Central memory CD4-positive, alpha-beta T cell (primary cell): Measurements from ENCODE around the gene KRIT1.
A peak's percentile ranks its signal among the peaks of the same experiment; 100 is the strongest.
"Not testable (repeated sequence)": the region's sequence is repeated elsewhere in the genome, so short reads cannot be mapped to it uniquely, and the experiment has no call there.

Source experiments
- DNase-seq: peaks from one replicate; pipeline ENCODE4 v3.0.0; 2022

The KRIT1 gene

DNA sequence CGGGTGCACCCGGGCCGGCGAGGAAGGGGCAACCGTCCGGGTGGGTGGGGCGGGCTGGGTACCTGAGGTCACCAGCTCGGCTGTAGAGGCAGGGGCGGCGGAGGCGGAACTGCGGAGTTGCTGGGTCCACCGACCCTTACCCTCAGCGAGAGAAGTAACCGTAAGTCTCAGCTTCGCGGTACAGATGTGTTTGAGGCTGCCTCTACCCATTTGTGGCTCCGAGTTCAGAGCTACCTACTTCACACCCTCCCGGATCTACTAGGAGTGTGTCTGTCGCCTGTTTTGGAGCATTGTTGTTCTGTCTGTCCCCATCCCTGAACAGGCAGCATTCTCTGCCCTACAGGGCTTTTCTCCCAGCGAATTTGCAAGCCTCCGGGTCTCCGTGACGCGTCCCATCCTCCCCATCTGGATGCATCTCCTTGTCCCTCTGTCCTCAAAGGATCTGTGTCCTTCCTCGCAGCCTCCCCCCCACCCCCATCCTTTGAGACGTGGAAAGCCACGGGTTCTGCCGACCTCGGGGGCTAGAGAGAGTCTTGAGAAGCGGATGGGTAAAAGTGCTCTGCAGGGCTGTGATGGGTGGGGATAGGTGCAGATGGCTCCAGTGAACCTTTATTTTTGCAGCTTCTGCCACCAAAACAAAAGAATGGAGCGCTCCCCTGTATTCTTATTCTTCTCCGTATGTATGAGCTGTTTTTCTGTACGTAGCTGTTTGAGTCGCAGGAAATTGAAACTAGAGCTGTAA is 817 bp upstream of the KRIT1 start:
- peak; percentile 37 for DNase-seq

DNA sequence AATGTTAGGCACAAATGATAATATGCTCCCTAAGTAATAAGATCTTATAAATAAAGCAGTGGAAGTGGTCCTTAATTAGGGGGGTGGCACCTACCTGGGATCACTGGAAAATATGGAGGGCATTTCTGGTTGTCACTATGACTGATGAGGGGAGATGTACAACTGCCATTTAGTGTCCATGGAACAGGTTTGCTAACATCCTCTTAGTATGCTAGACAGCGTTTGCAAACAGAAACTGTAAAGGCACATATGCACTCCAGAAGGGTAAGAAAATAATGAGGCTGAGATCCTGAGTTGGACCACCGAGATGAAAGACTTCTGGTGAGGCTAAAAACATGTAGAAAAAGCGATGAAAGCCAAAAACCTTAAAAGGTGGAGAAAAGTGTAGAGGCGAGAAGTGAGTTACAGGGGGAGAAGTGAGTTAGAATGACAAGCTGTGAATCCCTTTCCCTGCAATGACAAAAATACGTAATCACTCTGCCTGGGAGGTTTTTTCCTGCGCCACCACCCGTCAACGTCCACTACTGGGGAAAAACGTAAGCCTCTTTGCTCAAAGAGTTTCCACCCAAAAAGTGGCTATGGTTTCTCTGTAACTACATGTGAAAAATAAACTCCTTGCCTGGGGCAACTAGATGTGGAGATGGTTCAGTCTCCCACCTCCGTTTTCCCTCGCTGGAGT is 767 bp downstream of the KRIT1 start:
- no peak for DNase-seq

DNA sequence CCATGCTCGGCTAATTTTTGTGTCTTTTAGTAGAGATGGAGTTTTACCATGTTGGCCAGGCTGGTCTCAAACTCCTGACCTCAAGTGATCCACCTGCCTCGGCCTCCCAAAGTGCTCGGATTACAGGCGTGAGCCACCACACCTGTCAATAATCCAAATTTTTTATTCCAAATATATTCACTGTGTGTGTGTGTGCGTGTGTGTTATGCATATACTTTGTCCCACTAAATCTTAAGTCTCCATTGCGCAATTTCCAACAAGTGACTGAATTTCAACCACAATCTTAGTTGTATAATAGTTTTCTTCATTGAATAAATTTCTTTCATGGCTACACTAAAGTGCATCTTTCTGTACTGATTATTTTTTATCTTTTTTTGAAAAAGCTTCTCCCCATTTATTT is 2.7 kb downstream of the KRIT1 start:
- no peak for DNase-seq

DNA sequence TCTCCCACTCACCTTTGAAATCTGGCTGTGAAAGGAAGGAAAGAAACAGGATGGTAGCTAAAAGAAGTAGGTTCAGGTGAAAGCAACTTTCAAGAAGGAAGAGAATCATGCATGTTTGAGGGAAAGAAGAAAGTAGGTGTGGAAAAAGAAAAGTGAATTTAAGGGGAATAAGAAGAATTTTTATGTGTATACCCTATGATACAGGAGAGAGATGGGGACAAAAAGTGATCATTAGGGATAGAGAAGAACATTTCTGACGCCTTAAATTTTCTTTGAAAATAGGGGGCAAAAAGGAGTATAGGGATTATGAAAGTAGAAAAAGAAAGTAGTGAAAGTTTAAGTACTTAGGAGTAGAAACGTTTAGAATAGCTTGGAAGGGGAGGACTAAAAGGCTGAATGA is 15.2 kb downstream of the KRIT1 start:
- no peak for DNase-seq

DNA sequence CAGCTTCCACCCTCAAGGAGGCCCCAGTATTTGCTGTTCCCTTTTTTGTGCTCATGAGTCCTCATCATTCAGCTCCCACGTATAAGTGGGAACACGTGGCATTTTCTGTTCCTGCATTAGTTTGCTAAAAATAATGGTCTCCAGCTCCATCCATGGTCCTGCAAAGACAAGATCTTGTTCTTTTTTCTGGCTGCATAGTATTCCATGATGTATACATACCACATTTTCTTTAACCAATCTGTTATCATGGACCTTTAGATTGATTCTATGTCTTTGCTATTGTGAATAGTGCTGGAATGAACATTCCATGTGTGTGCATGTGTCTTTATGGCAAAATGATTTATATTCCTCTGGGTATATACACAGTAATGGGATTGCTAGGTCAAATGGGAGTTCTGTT is 17.0 kb downstream of the KRIT1 start:
- DNase-seq, result no peak

DNA sequence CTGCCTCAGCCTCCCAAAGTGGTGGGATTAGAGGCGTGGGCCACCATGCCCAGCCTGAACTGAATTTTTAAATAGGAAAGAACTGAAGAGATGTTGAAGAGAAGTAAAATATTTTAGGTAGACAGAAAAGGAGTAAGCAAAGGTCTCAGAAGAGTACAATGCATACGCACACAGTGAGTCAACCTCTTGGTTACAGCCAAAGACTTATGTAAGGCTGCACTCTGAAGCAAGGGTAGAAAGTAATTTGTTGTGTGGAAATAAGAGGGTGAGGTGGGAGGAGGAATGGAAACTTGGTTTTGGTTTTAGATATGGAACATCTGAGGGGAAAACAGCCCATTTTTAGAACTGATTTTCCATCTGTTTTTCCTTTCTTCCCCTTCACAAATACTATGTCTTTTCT is 17.6 kb downstream of the KRIT1 start:
- DNase-seq, result no peak

DNA sequence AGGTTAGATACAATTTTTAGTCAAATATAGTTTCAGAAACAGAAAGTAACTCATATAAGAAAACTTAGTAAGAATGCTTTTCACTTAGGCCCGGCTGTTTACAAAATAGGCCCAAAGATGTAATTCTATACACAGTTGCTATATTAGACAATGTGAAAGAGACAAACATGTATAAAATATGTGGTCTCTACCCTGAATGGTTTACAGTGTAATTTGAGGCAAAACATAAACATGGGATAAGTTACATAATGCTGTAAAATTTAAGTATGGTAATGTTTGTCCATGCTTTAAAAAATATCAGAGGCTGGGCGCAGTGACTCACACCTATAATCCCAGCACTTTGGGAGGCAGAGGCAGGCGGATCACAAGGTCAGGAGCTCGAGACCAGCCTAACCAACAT is 18.7 kb downstream of the KRIT1 start:
- no peak for DNase-seq

DNA sequence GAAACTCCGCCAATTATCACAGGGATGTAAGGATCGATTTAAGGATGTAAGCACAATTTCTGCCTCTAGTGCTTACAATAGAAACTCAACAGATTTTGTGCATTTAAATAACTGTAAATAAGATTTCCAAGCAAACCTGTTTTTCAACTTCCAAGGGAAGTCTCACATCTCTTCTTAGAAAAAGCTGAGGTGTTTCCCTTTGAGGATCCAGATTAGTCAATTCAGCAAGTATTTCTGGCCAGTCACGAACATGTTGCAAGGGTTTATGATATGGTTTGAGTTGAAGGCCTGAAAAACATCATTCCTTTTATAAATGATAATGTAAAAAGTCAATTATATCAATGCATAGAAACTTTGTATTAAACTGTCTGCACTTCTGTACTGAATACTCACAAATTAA is 23.9 kb downstream of the KRIT1 start:
- no peak for DNase-seq

DNA sequence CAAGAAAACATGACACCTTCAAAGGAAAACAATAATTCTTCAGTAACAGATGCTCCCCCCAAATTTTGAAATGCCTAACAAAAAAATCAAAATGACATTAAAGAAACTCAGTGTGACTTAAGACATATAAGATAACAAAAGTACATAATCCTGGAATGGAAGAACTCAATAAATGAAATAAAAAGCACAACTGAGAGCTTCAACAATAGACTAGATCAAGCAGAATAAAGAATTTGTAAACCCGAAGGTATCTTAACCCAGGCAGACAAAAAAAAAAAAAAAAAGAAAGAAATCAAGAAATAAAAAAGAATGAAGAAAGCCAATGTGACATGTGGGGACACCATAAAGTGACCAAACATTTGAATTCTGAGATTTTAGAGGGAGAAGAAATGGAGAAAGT is 39.0 kb downstream of the KRIT1 start:
- DNase-seq, result no peak

DNA sequence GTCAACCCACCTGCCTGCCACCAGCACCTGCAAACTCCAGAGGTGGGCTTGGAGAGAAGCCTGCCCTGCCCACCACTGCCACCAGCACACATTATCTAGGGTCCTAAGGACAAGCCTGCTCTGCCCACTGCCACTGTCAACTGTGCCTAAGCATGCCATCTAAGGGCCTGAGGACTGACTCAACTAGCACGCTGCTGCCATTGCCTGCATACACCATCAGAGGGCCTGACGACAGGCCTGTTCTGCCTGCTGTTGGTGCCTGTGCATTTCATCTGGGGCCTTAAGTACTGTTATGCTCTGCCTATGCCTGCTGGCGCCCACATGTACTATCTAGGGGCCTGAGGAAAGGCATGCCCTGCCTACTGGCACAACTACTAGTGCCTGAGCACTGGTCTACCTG is 39.7 kb downstream of the KRIT1 start:
- DNase-seq, result no peak

DNA sequence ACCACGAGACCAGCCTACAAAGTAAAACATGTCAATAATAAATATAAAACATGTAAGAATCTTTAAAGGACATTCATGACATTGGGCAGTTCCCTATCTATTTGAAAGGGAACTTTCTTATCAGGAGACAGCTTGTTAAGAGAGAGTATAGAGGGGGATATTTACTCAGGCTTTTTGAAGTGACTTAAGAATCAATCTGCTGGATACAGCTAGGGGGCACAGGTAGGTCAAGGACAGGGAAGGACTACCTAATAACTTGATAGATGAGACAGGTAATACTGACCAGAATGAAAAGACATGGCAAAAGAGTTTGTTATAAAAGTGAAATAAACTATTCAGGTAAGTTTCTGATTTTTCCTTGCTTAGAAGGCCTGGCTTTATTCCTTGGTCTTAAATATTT is 44.9 kb downstream of the KRIT1 start:
- no peak for DNase-seq

DNA sequence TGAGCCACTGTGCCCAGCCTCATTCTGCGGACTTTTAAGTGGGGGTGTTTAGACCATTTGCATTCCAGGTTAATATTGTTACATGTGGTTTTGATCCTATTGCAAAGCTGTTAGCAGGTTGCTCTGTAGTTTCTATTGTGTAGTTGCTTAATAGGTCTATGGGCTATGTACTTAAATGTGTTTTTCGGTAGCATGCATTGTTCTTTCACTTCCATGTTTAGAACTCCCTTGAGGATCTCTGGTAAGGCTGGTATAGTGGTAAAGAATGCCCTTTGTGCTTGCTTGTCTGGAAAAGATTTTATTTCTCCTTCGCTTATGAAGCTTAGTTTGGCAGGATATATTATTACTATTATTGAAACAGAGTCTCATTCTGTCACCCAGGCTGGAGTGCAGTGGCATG is 53.4 kb downstream of the KRIT1 start:
- no peak for DNase-seq

DNA sequence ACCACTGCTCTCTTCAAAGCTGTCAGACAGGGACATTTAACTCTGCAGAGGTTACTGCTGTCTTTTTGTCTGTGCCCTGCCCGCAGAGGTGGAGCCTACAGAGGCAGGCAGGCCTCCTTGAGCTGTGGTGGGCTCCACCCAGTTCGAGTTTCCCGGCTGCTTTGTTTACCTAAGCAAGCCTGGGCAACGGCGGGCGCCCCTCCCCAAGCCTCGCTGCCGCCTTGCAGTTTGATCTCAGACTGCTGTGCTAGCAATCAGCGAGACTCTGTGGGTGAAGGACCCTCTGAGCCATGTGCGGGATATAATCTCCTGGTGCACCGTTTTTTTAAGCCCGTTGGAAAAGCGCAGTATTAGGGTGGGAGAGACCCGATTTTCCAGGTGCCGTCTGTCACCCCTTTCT is 56.5 kb downstream of the KRIT1 start:
- DNase-seq, result not testable (repeated sequence)

DNA sequence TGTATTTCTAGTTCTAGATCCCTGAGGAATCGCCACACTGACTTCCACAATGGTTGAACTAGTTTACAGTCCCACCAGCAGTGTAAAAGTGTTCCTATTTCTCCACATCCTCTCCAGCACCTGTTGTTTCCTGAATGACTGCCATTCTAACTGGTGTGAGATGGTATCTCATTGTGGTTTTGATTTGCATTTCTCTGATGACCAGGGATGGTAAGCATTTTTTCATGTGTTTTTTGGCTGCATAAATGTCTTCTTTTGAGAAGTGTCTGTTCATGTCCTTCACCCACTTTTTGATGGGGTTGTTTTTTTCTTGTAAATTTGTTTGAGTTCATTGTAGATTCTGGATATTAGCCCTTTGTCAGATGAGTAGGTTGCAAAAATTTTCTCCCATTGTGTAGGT is 61.4 kb downstream of the KRIT1 start:
- DNase-seq, result not testable (repeated sequence)

DNA sequence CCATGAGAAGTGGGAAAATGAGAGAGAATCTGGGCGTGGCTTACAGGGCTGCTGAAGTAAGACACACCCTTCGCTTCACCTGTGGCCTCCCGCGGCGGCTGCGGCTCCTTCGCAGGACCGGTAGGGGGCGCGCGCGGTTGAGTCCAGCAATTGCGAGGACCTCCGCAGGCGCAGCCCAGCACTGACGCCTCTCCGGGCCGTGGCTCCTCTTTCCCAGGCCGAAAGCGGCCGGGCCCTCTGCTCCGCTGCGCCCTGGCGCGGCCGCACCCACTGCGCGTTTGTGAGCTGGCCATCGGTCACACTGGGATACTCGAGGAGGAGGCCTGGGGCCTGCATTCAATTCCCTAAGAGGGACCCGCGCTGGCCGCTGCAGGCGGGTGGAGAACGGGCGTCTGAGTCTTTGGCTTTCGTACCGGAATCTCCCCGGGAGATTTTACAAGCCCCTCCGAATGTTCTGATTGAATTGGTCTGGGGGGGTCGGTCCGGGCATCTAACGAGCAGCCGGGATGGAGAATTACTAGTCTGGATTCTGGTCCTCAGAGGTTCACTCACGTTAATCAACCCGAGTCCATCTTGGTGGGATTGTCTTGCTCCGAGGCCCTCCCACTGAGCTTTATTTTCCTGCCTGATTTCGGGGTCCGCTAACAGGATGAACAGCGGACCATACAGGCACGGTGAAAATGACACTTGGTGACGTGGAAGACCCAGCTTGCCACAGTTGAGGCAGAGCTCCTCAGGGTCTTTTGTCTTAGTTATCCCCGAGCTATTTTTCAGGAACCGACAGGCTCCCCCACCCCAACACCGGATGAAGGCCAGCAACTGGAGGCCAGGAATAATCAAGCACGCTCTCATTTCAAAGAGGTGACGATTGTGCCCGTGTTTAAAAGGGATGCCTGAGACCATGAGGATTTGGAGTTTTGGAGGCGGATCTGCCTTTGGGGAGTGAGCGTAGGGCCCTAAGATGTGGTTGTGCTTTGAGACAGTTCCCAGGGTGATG is 66.5 kb downstream of the KRIT1 start, which contains the start of gene LRRD1:
Gene LRRD1, minus strand, starts transcription at position 215 of the 997 bp plus-strand sequence. CDS start 13,940 bp downstream, outside the sequence.
- peak; percentile 84 for DNase-seq

DNA sequence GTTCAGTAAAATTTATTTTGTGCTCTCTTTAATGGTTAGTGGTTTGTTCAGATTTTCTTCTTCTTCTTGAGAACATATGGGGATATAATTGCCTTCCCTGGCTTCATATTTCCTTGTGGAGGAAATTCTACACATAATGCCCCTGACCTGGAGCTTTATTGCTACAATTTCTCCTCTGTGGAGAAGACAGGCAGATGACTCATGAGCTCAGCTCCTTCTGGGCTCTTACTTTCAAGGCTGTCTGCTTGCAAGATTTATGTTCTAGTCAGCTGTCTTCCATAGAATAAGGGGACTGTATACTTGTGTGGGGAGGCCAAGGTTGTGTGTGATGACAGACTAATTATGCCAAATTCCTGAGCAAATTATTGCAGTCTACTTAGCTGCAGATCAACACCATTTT is 68.4 kb downstream of the KRIT1 start:
- no peak for DNase-seq

DNA sequence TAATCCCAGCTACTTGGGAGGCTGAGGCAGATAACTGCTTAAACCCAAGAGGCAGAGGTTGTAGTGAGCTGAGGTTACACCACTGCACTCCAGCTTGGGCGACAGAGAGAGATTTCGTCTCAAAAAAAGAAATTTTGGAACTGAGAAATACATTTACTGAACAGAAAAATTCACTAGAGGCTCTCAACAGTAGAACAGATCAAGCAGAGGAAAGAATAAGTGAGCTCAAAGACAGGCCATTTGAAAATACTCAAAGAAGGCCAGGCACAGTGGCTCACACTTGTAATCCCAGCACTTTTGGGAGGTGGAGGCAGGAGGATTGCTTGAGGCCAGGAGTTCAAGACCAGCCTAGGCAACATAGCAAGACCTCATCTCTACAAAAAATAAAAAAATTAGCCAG is 76.2 kb downstream of the KRIT1 start:
- not testable (repeated sequence) for DNase-seq

DNA sequence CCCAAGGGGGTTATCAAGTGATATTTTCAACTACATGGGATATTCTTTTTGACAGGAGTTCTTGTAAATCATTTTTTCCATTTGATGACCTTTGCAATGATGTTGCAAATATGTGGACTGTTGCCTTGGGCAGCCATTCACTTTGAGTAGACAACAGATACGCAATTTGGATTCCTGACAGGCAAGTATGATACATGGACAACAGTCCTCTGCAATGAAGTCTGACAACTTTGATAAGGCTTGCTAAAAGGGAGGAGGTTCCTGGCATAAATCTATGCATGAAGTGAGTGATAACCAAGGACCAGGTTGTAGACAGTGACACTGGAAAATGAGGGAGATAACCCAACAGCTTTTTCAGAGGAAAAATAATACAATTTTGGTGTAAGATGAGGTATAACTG is 84.4 kb downstream of the KRIT1 start:
- no peak for DNase-seq

DNA sequence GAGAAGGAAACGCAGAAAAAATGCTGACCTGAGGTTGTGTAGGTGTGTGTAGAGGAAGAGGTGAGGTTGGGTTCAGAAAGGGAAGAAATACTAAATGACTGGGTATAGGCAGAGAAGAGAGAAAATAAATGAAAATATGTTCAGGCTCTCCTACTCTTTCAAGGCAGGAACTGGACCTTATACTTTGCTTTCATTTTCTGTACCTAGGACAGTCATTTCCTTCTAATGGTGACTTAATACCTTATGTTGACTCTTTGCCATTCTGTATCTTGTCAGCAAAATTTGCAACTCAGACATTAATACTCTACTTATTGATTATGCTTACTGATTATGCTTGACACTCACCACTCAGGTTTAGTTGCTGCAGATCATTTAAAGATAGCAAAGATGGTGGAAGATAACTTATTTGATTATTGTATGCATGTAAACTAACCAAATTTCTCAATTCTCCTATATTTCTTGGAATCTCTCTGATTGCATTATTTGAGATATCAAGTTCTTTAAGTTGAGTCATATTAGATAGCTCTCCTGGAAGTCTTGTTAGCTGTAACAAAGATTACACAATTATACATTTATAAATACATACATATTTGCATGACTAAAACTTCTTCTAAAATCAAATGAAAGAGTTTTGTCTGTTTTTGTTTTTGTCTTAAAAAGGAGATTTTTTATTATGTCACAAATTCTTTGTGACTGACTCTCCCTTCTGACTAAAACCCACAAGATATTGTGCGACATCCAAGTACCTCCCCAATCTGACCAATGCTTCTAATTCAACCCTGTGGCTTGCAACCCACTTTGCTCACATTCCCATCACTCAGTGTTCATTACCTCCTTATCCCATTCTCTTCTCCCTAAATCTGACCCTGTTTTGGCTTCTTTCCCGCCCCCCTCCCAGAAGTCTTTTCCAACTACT is 86.8 kb downstream of the KRIT1 start:
- DNase-seq, result no peak

DNA sequence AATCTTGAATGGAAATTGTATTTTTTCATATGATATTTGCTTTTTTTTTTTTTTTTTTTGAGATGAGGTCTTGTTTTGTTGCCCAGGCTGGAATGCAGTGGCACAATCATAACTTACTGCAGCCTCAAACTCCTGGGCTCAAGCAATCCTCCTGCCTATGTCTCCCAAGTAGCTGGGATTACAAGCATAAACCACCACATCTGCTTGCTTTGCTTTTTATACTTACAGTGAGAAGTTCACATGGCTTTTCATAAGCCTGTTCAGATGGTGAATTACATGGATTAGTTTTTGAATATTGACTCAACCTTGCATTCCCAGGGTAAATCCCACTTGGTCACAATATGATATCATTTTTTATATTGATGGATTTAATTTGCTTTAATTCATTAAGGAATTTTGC is 88.7 kb downstream of the KRIT1 start:
- DNase-seq, result no peak

DNA sequence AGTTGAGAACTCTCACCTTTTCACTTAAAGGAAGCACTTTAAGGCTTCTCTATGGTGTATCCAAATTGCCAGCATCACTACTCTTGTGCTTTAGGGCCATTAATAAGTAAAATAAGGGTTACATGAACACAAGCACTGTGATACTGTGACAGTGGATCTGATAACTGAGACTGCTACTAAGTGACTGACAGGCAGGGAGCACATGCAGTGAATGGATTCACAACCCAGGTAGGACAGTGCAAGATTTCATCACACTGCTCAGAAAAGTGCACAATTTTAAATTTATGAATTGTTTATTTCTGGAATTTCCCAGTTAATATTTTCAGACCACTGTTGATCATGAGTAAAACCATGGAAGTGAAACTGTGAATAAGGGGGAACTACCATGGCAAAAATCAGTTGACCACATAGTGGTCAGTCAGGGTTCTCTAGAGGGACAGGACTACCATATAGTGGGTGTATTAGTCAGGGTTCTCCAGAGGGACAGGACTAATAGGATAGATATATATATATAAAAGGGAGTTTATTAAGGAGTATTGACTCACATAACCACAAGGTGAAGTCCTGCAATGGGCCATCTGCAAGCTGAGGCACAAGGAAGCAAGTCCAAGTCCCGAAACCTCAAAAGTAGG is 90.5 kb downstream of the KRIT1 start:
- no peak for DNase-seq
